OCI-LY7 (cell line): ENCODE measurements around the gene FN1. TPM values are rescaled to one million over a fixed set of nuclear protein-coding genes. Genes with fewer than 3 reads are reported as not detected.

Experiments used
- Bru-seq: library from RNA; stranded (reverse); fragments of 400-500 nt; gene quantifications from one replicate; lab custom pipeline; 2021; lab: Mats Ljungman, UMichigan
- BruChase-seq, 2 experiments: library from RNA; stranded (reverse); fragments of 400-500 nt; gene quantifications; one replicate each; lab custom pipeline; 2021; lab: Mats Ljungman, UMichigan
- BruUV-seq: library from RNA; stranded (reverse); fragments of 400-500 nt; replicated peaks from 2 replicates; lab custom pipeline; 2021; lab: Mats Ljungman, UMichigan
- CTCF ChIA-PET: fragments of 300-600 bp; sonication (Branson Sonifier 250); formaldehyde crosslinking; loops from one replicate; lab custom pipeline; 2022; ENCODE audit warnings: antibody characterized with exemption; ENCODE audit not compliant: unreplicated experiment; lab: Charles Lee
- POLR2A ChIA-PET: fragments of 300-600 bp; sonication (Branson Sonifier 250); formaldehyde crosslinking; loops from one replicate; lab custom pipeline; 2022; ENCODE audit warnings: antibody characterized with exemption; lab: Charles Lee
- DNase-seq: peaks from one replicate; pipeline ENCODE4 v3.0.0-alpha.2; 2015; ENCODE audit warnings: low spot score
- H2AFZ ChIP-seq: fragments of 200-600 bp; sonication (generic), shearing (Covaris generic); 2 replicates; pipeline ENCODE4 v1.6.1; 2014; ENCODE audit warnings: mild to moderate bottlenecking, antibody characterized with exemption, low read length, moderate library complexity
- H3K27ac ChIP-seq: fragments of 200-600 bp; sonication (generic); 2 replicates; pipeline ENCODE4 v1.5.1; 2014; ENCODE audit warnings: mixed run types, low read depth, mild to moderate bottlenecking, moderate library complexity, low read length, inconsistent platforms; ENCODE audit not compliant: poor library complexity, severe bottlenecking
- H3K36me3 ChIP-seq: fragments of 200-600 bp; sonication (generic); 2 replicates; pipeline ENCODE4 v1.6.1; 2014; ENCODE audit warnings: mild to moderate bottlenecking, antibody characterized with exemption, low read length, moderate library complexity, mixed read lengths; ENCODE audit not compliant: insufficient read depth
- H3K4me1 ChIP-seq: fragments of 200-600 bp; sonication (generic); 2 replicates; pipeline ENCODE4 v1.5.1; 2014; ENCODE audit warnings: mild to moderate bottlenecking, low read length; ENCODE audit not compliant: insufficient read depth, poor library complexity, severe bottlenecking
- H3K4me2 ChIP-seq: fragments of 200-600 bp; sonication (generic); 2 replicates; pipeline ENCODE4 v1.6.1; 2014; ENCODE audit warnings: mild to moderate bottlenecking, low read length
- H3K4me3 ChIP-seq: fragments of 200-600 bp; sonication (generic); 2 replicates; pipeline ENCODE4 v1.5.1; 2014; ENCODE audit warnings: mild to moderate bottlenecking, low read depth, low read length; ENCODE audit not compliant: poor library complexity, severe bottlenecking
- H3K79me2 ChIP-seq: fragments of 200-600 bp; sonication (generic); 2 replicates; pipeline ENCODE4 v1.6.1; 2016; ENCODE audit warnings: low read depth, mild to moderate bottlenecking, low read length, moderate library complexity, mixed read lengths; ENCODE audit not compliant: insufficient read depth
- H3K9me2 ChIP-seq: fragments of 200-600 bp; sonication (generic); 2 replicates; pipeline ENCODE4 v1.6.1; 2016; ENCODE audit warnings: mild to moderate bottlenecking, low read length, mixed read lengths; ENCODE audit not compliant: insufficient read depth
- H3K9me3 ChIP-seq: fragments of 200-600 bp; sonication (generic); 2 replicates; pipeline ENCODE4 v1.6.1; 2014; ENCODE audit warnings: mild to moderate bottlenecking, mixed run types, low read length, mixed read lengths
- H4K20me1 ChIP-seq: fragments of 200-600 bp; sonication (generic); 2 replicates; pipeline ENCODE4 v1.6.1; 2014; ENCODE audit warnings: mild to moderate bottlenecking, antibody characterized with exemption, low read length, moderate library complexity, mixed read lengths; ENCODE audit not compliant: insufficient read depth
- EZH2phosphoT487 ChIP-seq: fragments of 200-600 bp; sonication (generic); IDR thresholded peaks from 2 replicates; pipeline ENCODE4 v1.6.1; 2018; ENCODE audit warnings: low read depth, borderline replicate concordance, mild to moderate bottlenecking, mixed run types, antibody characterized with exemption, low read length, moderate library complexity, mixed read lengths
- intact Hi-C: fragments of 100-400 bp; cut with micrococcal nuclease; formaldehyde crosslinking; loops from one replicate; pipeline ENCODE4 v1.10.0; 2022; ENCODE audit not compliant: unreplicated experiment
- long read RNA-seq: library from polyadenylated mRNA; stranded (forward); transcript quantifications from one replicate; pipeline ENCODE4 v2.0.0, GENCODE V29; 2022
- total RNA-seq, 2 experiments: library from RNA; depleted of rRNA in 1 of 2; stranded (reverse); fragments of >200 nt in 1 of 2; shearing (Covaris generic) in 1 of 2; gene quantifications; 2 replicates each; pipeline ENCODE4 v1.2.3, GENCODE V29; 2014 to 2022
- TF ChIP-seq, protein P1 (sequence below): fragments of 200-600 bp; sonication (generic); conservative IDR thresholded peaks from 2 replicates; pipeline ENCODE4 v1.5.1; 2014; ENCODE audit warnings: mild to moderate bottlenecking, antibody characterized with exemption, low read length, moderate library complexity, mixed read lengths

Gene FN1
- total RNA-seq (2014; rRNA removed; shearing (Covaris generic)) (0.03 TPM in 1 of 2 replicates, not detected in the other), total RNA-seq (2022) (1.2 and 1.3 TPM in 2 replicates), Bru-seq, nascent RNA (percentile 8 among the genes with signal in this experiment), BruChase-seq, experiment 1, labeled RNA remaining after a 6-hour chase (not detected), BruChase-seq, experiment 2, labeled RNA remaining after a 2-hour chase (percentile 4 among the genes with signal in this experiment)
- long read RNA-seq, partial matches to known transcripts = 0 of 1 reads
- long read RNA-seq, other reads (novel, unspliced or antisense) = 1 of 1 reads

DNA sequence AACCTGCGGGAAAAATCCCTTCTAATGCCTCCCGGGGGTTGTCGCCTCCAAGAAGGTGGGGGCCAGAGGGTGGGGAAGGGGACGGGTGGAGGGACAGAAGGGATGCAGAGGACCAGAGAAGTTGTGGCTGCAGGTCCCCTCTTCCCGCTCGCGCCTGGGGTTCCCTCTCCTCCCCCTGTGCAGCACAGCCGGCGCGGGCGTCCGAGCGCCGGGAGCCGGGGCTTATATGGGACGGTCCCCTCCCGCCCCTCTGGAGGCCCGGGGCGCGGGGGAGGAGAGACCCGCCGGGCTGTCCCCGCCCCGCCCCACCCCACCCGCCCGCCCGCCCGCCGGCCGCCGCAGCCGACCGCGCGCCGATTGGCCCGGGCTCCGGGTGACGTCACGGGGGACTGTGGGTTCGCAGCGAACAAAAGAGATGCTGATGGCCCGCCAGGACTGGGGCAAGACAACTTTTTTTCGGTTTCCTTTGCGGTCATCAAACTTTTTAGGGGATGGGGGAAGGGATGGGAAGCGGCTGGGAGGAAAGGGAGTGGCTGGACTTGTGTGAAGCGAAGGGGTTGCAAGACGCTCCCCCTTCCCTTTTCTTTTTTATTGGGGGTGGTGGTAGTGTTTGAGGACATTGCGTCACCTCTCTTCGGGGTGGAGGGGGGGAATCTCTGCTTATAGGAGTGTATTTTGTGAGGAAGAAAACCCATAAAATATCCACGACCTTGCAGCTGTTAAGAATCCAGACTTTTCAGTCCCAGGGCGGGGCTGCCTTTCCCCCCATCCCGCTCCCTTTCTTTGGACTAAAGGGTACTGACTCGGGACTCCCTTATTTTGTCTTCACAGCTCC lies at the start of gene FN1:
Gene FN1, minus strand, starts transcription at position 199 of the 835 bp plus-strand sequence. CDS start 266 bp downstream, outside the sequence.
- Histone ChIP-seq H4K20me1 (no peaks in the 10 kb centered on the region), H3K9me3 (no peaks in the 10 kb centered on the region), H3K36me3 (no peaks in the 10 kb centered on the region), H3K4me1 (no peaks in the 10 kb centered on the region), H3K4me2 (peak within 1 kb of the TSS; percentile 52; the same call in 1 of the 2 replicates), H3K27ac (no peak within 1 kb of the TSS), H3K79me2 (no peaks in the 10 kb centered on the region), H3K4me3 (no peak within 1 kb of the TSS), H3K9me2 (no peaks in the 10 kb centered on the region), H2AFZ (no peak within 1 kb of the TSS)
- intact Hi-C loops = no loop called here
- ChIA-PET CTCF (no interaction called here), POLR2A (no interaction called here)
- TF ChIP-seq, protein P1, sequence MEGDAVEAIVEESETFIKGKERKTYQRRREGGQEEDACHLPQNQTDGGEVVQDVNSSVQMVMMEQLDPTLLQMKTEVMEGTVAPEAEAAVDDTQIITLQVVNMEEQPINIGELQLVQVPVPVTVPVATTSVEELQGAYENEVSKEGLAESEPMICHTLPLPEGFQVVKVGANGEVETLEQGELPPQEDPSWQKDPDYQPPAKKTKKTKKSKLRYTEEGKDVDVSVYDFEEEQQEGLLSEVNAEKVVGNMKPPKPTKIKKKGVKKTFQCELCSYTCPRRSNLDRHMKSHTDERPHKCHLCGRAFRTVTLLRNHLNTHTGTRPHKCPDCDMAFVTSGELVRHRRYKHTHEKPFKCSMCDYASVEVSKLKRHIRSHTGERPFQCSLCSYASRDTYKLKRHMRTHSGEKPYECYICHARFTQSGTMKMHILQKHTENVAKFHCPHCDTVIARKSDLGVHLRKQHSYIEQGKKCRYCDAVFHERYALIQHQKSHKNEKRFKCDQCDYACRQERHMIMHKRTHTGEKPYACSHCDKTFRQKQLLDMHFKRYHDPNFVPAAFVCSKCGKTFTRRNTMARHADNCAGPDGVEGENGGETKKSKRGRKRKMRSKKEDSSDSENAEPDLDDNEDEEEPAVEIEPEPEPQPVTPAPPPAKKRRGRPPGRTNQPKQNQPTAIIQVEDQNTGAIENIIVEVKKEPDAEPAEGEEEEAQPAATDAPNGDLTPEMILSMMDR = no peak
- no peak for DNase-seq
- no TSS peak for BruUV-seq

DNA sequence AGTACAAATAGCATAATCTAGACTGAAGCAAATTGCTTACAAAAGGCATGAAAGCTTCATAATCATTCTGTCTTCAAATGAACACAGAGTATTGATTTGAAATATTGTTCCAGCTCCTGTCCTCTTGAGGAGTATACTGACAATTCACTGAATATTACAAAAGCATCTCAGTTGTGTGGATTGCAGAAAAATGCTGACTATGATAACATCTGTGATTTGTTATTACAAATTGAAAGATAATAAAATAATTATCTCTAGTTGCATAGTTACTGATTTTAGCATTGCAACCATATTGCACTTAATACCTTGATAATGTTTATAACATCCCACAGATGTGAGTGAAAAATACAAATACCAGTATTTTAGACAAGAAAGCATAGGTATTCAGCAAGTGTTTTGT lies 49.2 kb upstream of the FN1 start:
- H3K9me3 ChIP-seq = no peaks in the 10 kb centered on the region
- H3K27ac ChIP-seq = no peak overlapping the region
- no peak for DNase-seq
- no peaks in the 10 kb centered on the region for H3K4me1 ChIP-seq
- CTCF ChIA-PET = no interaction called here
- POLR2A ChIA-PET = no interaction called here
- no peak overlapping the region for H2AFZ ChIP-seq
- no peaks in the 10 kb centered on the region for H3K9me2 ChIP-seq
- H3K4me2 ChIP-seq = no peak overlapping the region
- intact Hi-C loops = no loop called here
- TF ChIP-seq, protein P1 = no peak
- TF ChIP-seq EZH2phosphoT487 = no peak
- no peaks in the 10 kb centered on the region for H3K79me2 ChIP-seq
- H3K4me3 ChIP-seq = no peak overlapping the region
- no TSS peak for BruUV-seq
- H3K36me3 ChIP-seq = no peaks in the 10 kb centered on the region
- no peaks in the 10 kb centered on the region for H4K20me1 ChIP-seq

DNA sequence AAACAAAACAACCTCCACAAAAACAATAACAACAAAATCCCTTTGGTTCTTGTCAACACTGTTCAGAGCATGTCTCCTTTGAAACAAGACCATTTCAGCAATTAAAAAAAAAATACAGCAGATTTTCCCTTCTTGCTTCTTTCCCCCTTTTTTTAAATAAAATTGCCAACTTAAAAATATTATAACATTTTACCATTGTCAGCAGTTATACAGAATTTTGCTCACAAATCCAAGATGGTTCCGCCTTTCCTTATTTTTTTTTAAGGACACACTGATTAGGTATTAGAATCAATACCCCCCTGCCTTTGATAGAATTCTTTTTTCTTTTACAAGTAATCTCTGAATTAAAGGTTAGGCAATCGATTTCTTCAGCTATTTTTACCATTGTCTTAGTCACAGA lies 48.7 kb upstream of the FN1 start:
- H3K9me2 ChIP-seq = no peaks in the 10 kb centered on the region
- H4K20me1 ChIP-seq = no peaks in the 10 kb centered on the region
- H3K36me3 ChIP-seq = no peaks in the 10 kb centered on the region
- no peak for DNase-seq
- H3K4me3 ChIP-seq = no peak overlapping the region
- no peak for TF ChIP-seq EZH2phosphoT487
- TF ChIP-seq, protein P1 = no peak
- H3K27ac ChIP-seq = no peak overlapping the region
- no peak overlapping the region for H3K4me2 ChIP-seq
- no peaks in the 10 kb centered on the region for H3K4me1 ChIP-seq
- no peak overlapping the region for H2AFZ ChIP-seq
- no TSS peak for BruUV-seq
- intact Hi-C loops = no loop called here
- no peaks in the 10 kb centered on the region for H3K79me2 ChIP-seq
- POLR2A ChIA-PET = no interaction called here
- H3K9me3 ChIP-seq = no peaks in the 10 kb centered on the region
- CTCF ChIA-PET = no interaction called here
